Lower lobe of right lung (tissue), 2 donors: ENCODE results near the gene SORCS2. TPM values are rescaled to one million over a fixed set of nuclear protein-coding genes. Genes with fewer than 3 reads are reported as not detected.

Experiments used
- ATAC-seq, 2 donors: fragments of 200-7000 bp; cut with Tn5 transposase; one replicate each; pipeline ENCODE4 v1.9.1; 2020 to 2022; ENCODE audit warnings: mild to moderate bottlenecking in 2 of 2, moderate library complexity in 2 of 2
- DNase-seq: peaks from one replicate; pipeline ENCODE4 v3.0.0-alpha.2; 2020
- H3K27ac ChIP-seq: fragments of 200-600 bp; one replicate; pipeline ENCODE4 v1.8.0; 2022
- H3K27me3 ChIP-seq: fragments of 200-600 bp; one replicate; pipeline ENCODE4 v1.8.0; 2022; ENCODE audit warnings: low read depth
- H3K36me3 ChIP-seq: fragments of 200-600 bp; one replicate; pipeline ENCODE4 v1.8.0; 2022; ENCODE audit warnings: mild to moderate bottlenecking
- H3K4me1 ChIP-seq: fragments of 200-600 bp; one replicate; pipeline ENCODE4 v1.8.0; 2022
- H3K4me3 ChIP-seq: fragments of 200-600 bp; one replicate; pipeline ENCODE4 v1.8.0; 2022; ENCODE audit warnings: mild to moderate bottlenecking
- H3K9me3 ChIP-seq: fragments of 200-600 bp; one replicate; pipeline ENCODE4 v1.8.0; 2022
- intact Hi-C: fragments of 100-400 bp; cut with DNase I; formaldehyde crosslinking; loops from one replicate; pipeline ENCODE4 v1.11.0; 2022
- total RNA-seq: library from RNA; stranded (reverse); fragmentation: NEBNext Ultra II Directional; extraction: Animal tissue kit (Norgen Biotek cat#: 25700); gene quantifications from one replicate; pipeline ENCODE4 v1.2.1, GENCODE V29; 2021
- TF ChIP-seq, protein P1 (sequence below): fragments of 200-600 bp; IDR thresholded peaks from one replicate; pipeline ENCODE4 v1.8.0; 2022; ENCODE audit warnings: antibody characterized with exemption, mild to moderate bottlenecking
- donor health status: DM: no; HTN: yes; CAD: no; lungs with severe emphysema.

SORCS2 gene
- total RNA-seq, 1 donor from 2014 or later: 5.8 TPM

DNA sequence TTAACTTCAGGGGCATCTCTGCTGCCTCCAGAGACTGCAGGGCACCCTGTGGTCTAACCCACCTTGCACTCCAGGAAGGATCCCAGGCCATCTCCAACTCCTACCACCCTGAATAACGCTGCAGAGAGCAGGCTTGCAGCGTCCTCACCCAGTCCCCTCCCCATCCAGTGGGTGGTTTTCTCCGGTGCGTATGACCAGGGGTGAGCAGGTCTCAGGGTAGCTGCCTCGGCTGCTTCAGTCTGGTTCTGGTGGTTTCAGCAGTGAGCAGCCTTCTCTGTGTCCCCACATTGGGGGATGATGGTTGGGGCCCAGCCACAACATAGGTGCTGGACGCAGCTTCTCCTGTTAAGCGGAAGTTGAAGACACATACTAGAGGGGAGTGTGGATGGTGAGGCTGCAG is 38.6 kb upstream of the SORCS2 start:
- intact Hi-C loops: no loop called here
- peak; percentile 17 for DNase-seq
- TF ChIP-seq, protein P1, sequence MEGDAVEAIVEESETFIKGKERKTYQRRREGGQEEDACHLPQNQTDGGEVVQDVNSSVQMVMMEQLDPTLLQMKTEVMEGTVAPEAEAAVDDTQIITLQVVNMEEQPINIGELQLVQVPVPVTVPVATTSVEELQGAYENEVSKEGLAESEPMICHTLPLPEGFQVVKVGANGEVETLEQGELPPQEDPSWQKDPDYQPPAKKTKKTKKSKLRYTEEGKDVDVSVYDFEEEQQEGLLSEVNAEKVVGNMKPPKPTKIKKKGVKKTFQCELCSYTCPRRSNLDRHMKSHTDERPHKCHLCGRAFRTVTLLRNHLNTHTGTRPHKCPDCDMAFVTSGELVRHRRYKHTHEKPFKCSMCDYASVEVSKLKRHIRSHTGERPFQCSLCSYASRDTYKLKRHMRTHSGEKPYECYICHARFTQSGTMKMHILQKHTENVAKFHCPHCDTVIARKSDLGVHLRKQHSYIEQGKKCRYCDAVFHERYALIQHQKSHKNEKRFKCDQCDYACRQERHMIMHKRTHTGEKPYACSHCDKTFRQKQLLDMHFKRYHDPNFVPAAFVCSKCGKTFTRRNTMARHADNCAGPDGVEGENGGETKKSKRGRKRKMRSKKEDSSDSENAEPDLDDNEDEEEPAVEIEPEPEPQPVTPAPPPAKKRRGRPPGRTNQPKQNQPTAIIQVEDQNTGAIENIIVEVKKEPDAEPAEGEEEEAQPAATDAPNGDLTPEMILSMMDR: no peak
- Histone ChIP-seq H3K36me3 (no peaks in the 10 kb centered on the region), H3K27ac (no peak overlapping the region), H3K4me3 (no peak overlapping the region), H3K9me3 (no peaks in the 10 kb centered on the region), H3K4me1 (no peaks in the 10 kb centered on the region), H3K27me3 (peaks cover 4% of the 10 kb centered on the region)
- no peak for ATAC-seq

DNA sequence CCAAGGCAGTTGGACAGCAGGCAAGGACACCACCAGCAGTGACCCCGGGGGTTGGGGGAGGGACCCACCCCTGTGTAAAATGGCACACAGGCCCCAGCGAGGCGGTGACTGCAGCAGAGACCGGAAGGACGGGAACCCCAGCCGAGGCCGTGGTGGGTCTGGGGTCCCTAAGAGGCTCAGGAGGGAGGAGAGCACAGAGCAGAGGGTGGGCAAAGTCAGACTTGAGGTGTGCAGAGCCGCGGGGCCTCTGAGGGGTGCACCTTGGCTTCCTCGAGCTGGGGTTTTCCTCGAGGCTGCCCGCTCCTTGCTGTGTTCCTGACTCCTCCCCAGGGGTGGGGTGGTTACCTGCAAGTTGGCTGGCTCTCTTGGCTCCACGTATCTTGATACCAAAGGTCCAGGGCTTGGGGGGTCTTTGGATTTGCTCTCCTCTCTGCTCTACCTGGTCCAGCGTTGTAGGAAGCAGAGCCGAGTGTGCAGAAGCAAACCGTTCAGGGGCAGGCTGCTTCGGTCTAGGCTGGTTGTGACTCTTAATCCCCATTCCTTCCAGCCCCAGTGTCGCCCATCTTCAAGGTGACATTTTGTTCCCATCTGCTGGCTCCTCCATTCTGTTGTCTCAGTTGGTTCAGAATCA is 37.9 kb upstream of the SORCS2 start:
- Histone ChIP-seq H3K4me1 (no peaks in the 10 kb centered on the region), H3K36me3 (no peaks in the 10 kb centered on the region), H3K9me3 (no peaks in the 10 kb centered on the region), H3K27me3 (peaks cover 4% of the 10 kb centered on the region), H3K4me3 (no peak overlapping the region), H3K27ac (no peak overlapping the region)
- DNase-seq: peak; percentile 25
- intact Hi-C loops: no loop called here
- TF ChIP-seq, protein P1: no peak
- no peak for ATAC-seq

DNA sequence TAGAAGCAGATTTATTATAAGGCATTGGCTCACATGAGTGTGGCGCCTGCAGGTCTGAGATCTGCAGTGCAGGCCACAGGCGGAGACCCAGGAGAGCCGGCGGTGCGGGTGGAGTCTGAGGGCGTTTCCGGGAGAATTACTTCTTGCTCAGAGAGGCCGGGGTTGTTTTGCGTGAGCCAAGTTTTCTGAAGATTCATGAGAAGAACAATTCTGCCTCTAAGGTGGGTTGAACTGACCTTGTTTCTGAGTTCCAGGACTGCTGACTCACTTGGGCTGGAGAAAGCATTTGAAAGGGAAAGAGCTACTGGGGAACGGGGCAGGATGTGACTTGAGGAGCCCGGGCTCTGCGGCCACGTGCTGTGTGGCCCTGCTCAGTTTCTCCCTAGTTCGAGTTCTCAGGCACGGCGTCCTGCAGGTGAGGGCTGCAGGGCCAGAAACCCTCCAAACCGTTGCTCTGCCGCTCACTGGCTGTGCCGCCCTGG is 36.7 kb upstream of the SORCS2 start:
- H3K4me3 ChIP-seq: no peak overlapping the region
- no peak for ATAC-seq

DNA sequence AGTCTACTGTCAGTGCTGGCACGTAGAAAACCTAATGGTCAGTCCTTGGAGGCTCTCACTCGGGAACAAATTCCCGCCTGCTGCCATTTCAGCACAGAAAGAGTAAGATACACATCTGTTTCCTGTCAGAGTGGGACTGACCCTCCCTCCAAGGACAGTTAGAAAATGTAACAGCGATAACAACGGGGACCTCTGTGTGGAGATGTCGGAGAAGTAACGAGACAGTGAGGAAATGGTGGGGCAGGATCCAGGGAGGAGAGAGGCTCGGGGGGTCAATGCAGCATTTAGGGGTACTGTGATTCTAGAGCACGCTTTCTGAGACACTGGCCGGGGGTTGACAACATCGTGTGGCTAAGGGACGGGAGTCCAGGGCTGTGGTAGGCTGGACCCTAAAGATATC is 36.0 kb upstream of the SORCS2 start:
- Histone ChIP-seq H3K27ac (no peak overlapping the region), H3K4me3 (no peak overlapping the region), H3K4me1 (no peaks in the 10 kb centered on the region), H3K36me3 (no peaks in the 10 kb centered on the region), H3K9me3 (no peaks in the 10 kb centered on the region), H3K27me3 (peaks cover 4% of the 10 kb centered on the region)
- intact Hi-C loops: no loop called here
- ATAC-seq (no peak), DNase-seq (no peak)
- TF ChIP-seq, protein P1: no peak

More for the DNA sequence above, 36.7 kb upstream of the SORCS2 start:
- peak; percentile 47 for DNase-seq
- TF ChIP-seq, protein P1: no peak
- intact Hi-C loops: no loop called here
- Histone ChIP-seq H3K9me3 (no peaks in the 10 kb centered on the region), H3K36me3 (no peaks in the 10 kb centered on the region), H3K27me3 (peaks cover 4% of the 10 kb centered on the region), H3K4me1 (no peaks in the 10 kb centered on the region), H3K27ac (no peak overlapping the region)

DNA sequence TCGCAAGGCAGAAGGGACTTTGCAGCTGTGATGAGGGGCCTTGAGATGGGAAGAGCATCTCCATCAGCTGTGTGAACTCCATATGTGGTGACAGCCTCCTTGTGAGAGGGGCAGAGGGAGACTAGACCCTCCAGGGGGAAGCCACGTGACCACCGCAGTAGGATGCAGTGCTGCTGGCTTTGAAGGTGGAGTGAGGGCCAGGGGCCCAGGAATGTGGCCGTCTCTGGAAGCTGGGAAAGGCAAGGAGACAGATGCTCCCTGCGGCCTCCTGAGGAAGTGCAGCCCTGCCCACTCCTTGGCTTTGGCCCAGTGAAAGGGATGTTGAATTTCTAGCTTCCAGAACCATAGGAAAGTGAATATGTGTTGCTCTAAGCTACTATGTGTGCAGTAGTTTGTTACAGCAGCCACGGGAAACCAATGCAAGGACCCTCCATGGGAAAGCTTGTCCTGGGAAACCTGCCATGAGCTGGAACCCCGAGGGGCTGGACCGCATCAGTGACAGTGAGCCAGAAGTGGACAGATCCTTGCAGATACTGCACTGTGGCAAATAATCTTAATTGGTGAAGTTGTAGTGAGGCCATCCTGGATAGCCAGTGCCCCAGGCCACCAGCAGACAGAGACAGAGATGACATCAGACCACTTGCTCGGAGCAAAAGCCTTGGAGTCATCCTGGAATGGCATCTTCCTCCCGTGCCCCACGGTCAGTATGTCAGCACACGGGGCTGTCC is 35.4 kb upstream of the SORCS2 start:
- DNase-seq (no peak), ATAC-seq (peak; percentile 33 to 50)
- no peaks in the 10 kb centered on the region for H3K36me3 ChIP-seq
- intact Hi-C loops: no loop called here
- TF ChIP-seq, protein P1: peak; percentile 60
- no peak overlapping the region for H3K27ac ChIP-seq
- H3K4me3 ChIP-seq: no peak overlapping the region
- H3K4me1 ChIP-seq: no peaks in the 10 kb centered on the region
- no peaks in the 10 kb centered on the region for H3K9me3 ChIP-seq
- peaks cover 4% of the 10 kb centered on the region for H3K27me3 ChIP-seq
